ENCODE results near the gene FOXI1.

DNA sequence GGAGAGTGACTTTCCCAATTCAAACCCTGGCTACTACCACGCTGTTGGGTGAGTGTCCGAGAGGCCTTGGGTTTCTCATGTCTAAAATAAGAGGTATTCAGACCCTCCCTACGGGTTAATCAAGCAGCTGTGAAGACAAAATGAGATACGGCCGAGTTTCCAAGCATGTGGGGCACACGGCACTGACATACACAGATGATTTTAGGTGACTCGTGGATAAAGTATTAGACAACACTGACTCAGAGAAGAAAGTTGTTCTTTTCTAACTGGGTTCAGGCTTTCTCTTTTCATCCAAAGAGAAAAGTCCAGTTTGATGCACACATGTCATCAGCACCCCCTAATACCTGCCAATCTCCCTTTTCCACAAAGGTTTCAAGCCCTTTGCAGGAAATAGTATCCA lies 15.6 kb downstream of the FOXI1 start:
- TF ChIP-seq GATA2 (IDR thresholded peaks at IDR 0.05; ENCODE audit: low read depth, low read length) (no peak), GATA3 (IDR thresholded peaks at IDR 0.05; ENCODE audit: low read depth, low read length) (no peak)
